HG02885 (cell line): Measurements from ENCODE around the gene FAM20A.
"Not testable (repeated sequence)": the region's sequence is repeated elsewhere in the genome, so short reads cannot be mapped to it uniquely, and the experiment has no call there.

Experiments used
- ATAC-seq: cut with Tn5 transposase; IDR thresholded peaks from one replicate; pipeline ENCODE4 v1.9.1; 2021; ENCODE audit warnings: mild to moderate bottlenecking; ENCODE audit not compliant: unreplicated experiment, poor library complexity

The FAM20A gene

DNA sequence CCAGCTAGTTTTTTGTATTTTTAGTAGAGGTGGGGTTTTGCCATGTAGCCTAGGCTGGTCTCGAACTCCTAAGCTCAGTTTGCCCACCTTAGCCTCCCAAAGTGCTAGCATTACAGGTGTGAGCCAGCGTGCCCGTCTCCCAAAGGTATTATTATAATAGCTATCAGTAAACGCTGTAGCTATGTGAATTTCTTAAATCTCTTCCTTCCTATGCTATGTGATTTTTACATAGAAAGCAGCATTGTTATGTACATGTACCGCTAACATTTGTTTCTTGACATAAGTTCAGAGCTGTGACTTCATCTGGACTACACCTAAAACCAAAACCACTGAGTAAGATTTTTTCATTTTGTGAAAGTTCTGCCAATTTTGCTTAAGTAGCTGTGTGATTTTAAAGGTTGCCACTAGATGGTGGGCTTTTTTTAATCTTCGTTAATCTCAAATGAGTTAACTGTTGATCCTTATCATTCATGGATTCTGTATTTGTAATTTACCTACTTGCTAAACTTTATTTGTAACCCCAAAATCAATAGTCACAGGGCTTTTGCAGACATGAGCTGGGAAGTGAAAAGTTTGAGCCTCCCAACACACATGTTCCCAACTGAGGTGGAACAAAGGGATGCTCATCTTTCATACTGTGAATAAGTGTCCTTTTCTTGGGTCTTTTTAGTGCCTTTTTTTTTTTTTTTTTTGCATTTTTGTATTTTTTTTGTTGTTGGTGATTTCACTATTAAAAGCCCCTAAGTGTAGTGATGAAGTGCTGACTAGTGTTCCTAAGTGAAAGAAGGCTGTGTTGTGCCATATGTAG is 67.1 kb downstream of the FAM20A start:
- ATAC-seq, result no peak

DNA sequence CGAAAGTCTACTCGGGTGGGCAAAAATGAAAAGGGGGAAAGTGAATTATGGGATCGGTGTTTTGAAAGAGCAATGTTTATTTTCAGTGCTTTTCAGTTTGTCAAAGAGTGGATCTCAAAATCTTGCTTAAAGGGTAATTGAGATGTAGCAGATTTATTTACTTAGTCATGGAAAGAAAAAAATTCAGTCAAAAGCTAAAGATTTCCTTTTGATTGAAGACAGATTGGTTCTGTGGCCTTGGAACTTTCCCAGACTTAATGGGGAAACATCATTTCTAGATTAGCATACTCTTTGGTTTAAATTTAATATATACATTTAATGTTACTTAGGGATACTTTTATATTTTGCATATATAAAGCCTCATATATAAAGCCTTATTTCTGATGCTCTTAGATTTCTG is 68.3 kb downstream of the FAM20A start:
- ATAC-seq, result no peak

GRCh38 chr17:68531252-68531651 is 69.9 kb downstream of the FAM20A start:
- ATAC-seq, result no peak

GRCh38 chr17:68527314-68527713 is 73.9 kb downstream of the FAM20A start:
- ATAC-seq, result no peak

DNA sequence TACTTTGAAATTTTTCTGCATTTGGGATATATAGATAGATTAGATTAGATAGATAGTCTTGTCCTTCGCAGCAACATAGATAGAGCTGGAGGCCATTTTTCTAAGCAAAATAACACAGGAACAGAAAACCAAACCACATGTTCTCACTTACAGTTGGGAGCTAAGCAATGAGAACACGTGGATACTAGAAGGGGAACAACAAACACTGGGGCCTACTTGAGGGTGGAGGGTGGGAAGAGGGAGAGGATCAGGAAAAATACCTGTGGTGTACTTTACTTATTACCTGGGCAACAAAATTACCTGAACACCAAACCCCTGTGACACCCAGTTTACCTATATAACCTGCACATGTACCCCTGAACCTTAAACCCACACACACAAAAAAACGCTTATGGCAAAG is 74.6 kb downstream of the FAM20A start:
- no peak for ATAC-seq

DNA sequence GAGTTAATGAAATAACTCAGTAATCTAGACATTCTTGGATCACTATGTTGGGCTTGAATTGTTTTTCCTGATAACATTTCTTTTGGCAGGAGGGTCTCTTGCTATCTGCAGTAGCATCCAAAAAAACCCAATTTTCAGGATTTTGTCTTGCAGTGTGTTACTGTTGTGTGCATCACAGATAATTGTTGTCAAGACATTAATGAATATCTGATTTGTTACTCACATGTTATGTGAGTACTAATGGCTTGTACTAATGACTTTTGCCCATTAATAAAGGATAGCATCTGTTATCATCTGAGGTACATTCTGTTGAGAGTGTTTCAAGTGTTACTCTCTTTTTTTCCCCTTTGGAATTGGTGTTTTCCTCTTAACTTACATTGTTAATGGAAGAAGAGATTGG is 78.9 kb downstream of the FAM20A start:
- no peak for ATAC-seq

DNA sequence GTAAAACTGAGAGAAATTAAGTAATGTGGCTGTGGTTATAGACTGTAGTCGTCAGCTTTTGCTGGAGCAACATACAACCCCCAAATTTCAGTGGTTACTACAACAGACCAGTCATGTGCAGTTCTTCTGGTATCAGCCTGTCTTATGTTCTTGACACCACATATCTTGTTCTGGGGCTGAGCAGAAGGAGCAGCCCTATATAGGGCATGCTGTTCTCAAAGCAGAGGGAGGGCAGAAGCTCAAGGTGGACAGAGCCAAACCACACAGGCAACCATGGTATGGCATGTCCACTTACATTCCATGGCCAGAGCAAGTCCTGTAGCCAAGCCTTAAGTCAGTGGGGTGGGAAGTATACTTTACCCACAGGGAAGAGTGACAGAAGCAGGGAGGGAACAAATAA is 81.3 kb downstream of the FAM20A start:
- no peak for ATAC-seq

- not testable (repeated sequence) for ATAC-seq
Observed at GRCh38 chr17:68519051-68519450, 82.1 kb downstream of the FAM20A start.

DNA sequence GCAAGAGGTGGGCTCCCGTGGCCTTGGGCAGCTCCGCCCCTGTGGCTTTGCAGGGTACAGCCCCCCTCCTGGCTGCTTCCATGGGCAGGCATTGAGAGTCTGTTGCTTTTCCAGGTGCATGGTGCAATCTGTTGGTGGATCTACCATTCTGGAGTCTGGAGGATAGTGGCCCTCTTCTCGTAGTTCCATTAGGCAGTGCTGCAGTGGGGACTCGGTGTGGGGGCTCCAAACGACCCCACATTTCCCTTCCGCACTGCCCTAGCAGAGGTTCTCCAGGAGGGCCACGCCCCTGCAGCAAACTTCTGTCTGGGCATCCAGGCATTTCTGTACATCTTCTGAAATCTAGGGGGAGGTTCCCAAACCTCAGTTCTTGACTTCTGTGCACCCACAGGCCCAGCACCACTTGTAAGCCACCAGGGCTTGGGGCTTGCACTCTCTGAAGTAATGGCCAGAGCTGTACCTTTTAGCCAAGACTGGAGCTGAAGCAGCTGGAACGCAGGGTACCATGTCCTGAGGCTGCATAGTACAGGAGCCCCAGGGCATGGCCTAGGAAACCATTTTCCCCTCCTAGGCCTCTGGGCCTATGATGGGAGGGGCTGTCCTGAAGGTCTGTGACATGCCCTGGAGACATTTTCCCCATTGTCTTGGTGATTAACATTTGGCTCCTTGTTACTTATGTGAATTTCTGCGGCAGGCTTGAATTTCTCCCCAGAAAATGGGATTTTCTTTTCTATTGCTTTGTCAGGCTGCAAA is 82.9 kb downstream of the FAM20A start:
- ATAC-seq, result no peak

- ATAC-seq, result not testable (repeated sequence)
Observed at GRCh38 chr17:68517605-68518004, 83.6 kb downstream of the FAM20A start.

DNA sequence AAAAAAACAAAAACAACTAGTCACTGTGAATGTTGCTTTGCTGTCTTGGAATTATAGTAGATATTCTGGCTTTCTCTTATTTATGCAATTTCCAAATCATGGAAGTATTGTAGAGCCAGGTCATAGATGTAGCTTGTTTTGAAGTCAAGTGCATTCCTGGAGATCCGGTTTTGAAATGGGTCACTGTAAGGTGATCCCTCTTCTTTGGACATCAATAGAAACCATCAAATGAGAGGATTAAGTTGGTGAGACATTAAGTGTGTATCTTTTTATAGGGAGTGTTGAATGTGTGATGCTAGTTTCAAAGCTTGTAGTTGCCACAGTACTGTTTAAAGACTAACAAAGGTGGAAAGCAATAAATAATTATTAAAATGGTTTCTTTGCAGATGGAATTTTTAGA is 84.4 kb downstream of the FAM20A start:
- ATAC-seq, result no peak

DNA sequence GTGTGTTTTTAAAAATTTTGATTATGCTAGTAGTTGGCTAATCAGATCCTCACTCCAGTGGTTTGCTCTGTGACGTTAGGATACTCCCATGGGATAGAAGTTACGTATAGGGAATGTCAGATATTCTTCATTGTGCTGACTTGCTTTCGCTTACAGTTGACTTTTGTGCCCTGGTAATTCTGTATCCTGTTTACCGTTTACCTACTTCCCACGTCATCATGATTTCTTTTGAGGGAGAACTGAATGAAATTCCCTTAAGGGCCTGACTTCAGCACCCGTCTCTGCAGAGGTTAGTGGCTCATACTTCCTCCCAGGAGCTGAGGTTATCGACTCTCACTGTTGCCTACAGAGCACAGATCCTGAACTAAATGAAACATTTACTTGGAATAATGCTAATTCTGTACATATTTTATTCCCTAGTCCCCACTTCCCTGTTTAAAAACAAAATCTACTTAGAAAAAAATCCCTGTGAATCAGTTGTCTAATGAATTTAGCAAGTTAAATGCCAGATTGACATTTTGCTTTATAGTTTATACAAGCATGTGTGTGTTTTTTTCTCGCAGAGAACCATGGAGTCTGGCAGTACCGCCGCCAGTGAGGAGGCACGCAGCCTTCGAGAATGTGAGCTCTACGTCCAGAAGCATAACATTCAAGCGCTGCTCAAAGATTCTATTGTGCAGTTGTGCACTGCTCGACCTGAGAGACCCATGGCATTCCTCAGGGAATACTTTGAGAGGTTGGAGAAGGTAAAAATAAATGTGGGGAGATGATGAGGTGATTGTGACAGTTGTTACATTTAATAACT is 86.1 kb downstream of the FAM20A start:
- ATAC-seq, result no peak

GRCh38 chr17:68513932-68514331 is 87.2 kb downstream of the FAM20A start:
- no peak for ATAC-seq

GRCh38 chr17:68512960-68513474 is 88.2 kb downstream of the FAM20A start:
- no peak for ATAC-seq

- ATAC-seq, result peak; percentile 88
Observed at GRCh38 chr17:68512247-68512959, 88.8 kb downstream of the FAM20A start, which contains the start of gene PRKAR1A. PRKAR1A (plus strand) TSS chr17:68512430; CDS start chr17:68515400, 2,970 bp downstream.

GRCh38 chr17:68511671-68512246 is 89.4 kb downstream of the FAM20A start:
- ATAC-seq, result peak; percentile 61

DNA sequence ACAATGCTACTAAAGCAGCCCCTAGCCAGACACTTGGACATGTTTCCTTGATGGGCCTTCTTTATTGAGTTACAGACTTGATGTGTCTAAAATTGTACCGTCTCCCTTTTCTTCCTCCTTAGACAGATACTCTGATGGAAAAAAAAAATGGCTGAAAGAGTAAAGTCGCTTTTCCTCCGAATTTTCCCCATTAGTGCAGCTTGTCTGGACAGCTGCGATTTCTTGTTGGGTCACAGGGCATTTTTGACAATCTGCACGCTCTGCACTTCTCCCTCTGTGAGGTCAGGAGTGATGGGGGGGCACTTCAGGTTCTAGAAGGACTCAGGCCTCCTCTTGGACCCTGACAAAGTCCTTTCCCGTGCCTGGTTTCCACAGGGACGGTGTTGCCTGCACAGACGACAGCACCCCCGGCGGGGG is 89.9 kb downstream of the FAM20A start:
- ATAC-seq, result no peak

DNA sequence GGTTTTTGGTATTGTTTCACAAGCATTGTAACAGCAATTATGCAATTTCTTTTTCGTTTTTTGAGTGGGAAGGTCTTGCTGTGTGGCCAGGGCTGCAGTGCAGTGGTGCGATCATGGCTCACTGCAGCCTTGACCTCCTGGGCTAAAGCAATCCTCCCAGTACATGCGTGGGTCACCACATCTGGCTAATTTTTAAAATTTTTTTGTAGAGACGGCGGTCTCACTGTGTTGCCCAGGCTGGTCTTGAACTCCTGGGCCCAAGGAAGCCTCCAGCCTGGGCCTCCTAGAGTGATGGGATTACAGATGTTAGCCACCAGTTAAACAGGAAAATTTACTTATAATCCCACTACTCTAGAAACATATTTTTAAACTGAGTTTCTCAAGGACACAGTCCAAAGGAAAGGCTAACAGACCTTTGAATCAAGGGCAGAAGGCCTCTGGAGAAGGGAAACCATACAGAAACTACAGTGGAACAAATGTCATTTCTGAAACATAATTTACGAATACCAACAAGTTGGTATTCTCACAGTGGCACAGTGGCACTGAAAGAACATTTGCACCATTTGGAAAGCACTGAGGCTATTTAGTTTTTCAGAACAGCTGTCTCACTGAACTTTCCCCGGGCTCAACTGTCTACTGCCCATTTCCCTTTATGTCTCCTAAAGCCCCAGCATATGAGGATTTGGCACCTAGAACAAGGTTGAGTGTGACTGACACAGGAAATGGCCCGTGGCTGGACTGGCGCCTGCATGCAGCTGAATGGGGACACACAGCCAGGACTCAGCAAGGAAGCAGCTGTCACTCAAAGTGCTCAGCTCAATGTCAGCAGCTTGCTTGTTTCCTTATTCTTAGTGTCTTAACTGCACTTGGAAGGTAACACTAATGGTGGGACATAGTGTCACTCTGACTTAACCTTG is 91.8 kb downstream of the FAM20A start:
- no peak for ATAC-seq

- no peak for ATAC-seq
Observed at GRCh38 chr17:68507576-68507975, 93.6 kb downstream of the FAM20A start.
